GM18499 (cell line): Measurements from ENCODE around the gene ZNF32.
A peak's percentile ranks its signal among the peaks of the same experiment; 100 is the strongest.
"Not testable (repeated sequence)": the region's sequence is repeated elsewhere in the genome, so short reads cannot be mapped to it uniquely, and the experiment has no call there.

Source experiments
- ATAC-seq: cut with Tn5 transposase; IDR thresholded peaks from one replicate; pipeline ENCODE4 v1.9.1; 2021; ENCODE audit warnings: moderate number of reproducible peaks; ENCODE audit not compliant: insufficient read depth, unreplicated experiment

The ZNF32 gene

DNA sequence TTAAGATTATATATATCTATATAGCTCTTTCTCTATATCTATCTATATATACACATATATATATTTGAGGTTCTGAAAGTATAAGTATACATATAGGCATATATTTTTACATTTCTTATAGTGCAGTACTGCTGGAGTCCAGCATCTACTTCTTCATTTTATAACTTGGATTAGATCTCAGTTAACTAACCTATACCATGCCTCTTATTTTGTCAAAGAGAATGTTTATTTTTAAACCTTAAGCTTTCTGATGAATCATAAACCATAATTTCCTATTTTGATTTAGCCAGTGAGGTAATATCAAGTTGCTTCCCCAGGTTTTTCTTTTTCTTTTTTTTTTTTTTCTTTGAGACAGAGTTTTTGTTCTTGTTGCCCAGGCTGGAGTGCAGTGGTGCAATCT is 8.1 kb downstream of the ZNF32 start:
- no peak for ATAC-seq

DNA sequence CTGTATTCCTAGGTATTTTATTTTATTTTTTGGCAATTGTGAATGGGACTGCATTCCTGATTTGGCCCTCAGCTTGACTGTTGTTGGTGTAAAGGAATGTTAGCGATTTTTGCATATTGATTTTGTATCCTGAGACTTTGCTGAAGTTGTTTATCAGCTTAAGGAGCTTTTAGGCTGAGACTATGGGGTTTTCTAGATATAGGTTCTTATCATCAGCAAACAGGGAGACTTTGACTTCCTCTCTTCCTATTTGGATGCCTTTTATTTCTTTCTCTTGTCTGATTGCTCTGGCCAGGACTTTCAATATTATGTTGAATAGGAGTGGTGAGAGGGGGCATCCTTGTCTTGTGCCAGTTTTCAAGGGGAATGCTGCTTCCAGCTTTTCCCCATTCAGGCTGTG is 12.9 kb downstream of the ZNF32 start:
- ATAC-seq: not testable (repeated sequence)

- no peak for ATAC-seq
Measured at GRCh38 chr10:43628956-43629355, 19.7 kb downstream of the ZNF32 start.

DNA sequence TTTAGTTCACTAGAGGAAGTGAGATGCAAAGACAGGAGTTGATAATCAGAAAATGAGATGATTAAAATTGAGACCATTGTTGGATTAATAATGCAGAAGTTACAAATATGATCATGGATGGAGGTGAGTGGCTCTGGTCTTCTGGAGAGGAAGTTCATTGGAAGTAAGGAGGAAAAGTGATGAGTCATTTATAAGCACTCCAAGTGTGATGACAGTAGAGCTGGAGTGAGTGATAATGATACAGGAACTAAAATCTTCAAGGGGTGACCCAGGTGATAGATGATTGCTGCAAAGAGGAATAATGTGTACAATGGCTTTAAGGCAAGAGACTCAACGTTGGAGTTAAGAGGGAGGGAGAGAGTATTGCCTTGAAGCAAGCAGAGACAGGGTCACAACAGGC is 20.7 kb downstream of the ZNF32 start:
- no peak for ATAC-seq

DNA sequence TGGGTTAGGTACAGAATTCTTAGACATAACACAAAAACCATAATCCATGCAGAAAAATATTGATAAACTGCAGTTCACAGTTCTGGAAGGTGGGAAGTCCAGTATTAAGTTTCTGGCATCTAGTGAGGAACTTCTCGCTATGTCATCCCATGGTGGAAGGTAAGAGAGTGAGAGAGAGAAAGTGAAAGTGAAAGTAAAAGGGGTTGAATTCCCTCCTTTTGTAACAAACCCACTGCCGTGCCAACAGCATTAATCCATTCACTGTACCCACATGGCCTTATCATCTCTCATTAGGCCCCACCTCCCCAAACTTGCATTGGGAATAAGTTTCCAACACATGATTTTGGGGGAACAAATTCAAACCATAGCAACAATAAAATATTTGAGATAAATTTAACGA is 25.3 kb downstream of the ZNF32 start:
- ATAC-seq: no peak

DNA sequence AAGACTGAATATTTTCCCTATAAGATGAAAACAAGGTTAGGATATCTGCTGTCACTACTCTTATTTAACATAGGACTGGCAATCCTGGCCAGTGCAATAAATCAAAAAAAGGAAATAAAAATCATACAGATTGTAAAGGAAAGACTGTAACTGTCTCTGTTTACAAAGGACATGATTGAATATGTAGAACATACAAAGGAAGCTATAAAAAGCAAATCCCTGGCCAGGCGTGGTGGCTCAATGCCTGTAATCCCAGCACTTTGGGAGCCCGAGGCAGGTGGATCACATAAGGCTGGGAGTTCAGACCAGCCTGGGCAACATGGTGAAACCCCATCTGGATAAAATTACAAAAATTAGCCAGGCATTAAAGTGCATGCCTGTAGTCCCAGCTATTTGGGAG is 26.6 kb downstream of the ZNF32 start:
- ATAC-seq: no peak

- no peak for ATAC-seq
Measured at GRCh38 chr10:43619368-43619767, 29.3 kb downstream of the ZNF32 start.

DNA sequence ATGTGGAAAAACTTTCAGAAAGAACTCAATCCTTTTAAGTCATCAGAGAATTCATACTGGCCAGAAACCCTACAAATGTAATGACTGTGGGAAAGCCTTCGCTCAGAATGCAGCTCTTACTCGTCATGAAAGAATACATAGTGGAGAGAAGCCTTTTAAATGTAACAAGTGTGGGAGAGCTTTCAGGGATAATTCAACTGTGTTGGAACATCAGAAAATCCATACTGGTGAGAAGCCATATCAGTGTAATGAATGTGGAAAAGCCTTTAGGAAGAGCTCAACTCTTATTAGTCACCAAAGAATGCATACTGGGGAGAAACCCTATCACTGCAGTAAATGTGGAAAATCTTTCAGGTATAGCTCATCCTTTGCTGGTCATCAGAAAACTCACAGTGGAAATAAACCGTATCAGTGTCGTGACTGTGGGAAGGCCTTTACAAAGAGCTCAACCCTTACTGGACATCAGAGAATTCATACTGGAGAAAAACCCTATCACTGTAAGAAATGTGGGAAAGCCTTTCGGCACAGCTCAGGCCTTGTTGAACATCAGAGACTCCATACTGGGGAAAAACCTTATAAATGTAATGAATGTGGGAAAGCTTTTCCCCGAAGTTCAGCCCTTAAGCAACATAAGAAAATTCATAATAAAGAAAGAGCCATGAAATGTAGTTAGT is 31.8 kb downstream of the ZNF32 start:
- ATAC-seq: no peak

- ATAC-seq: no peak
Measured at GRCh38 chr10:43610636-43611035, 38.0 kb downstream of the ZNF32 start.

GRCh38 chr10:43607199-43607573 is 41.5 kb downstream of the ZNF32 start:
- ATAC-seq: no peak

GRCh38 chr10:43606323-43607198 is 42.1 kb downstream of the ZNF32 start, which contains the start of gene ZNF485:
Gene ZNF485, plus strand, starts transcription at chr10:43606438. Its CDS starts 613 bp downstream, at chr10:43607051.
- peak; percentile 87 for ATAC-seq

DNA sequence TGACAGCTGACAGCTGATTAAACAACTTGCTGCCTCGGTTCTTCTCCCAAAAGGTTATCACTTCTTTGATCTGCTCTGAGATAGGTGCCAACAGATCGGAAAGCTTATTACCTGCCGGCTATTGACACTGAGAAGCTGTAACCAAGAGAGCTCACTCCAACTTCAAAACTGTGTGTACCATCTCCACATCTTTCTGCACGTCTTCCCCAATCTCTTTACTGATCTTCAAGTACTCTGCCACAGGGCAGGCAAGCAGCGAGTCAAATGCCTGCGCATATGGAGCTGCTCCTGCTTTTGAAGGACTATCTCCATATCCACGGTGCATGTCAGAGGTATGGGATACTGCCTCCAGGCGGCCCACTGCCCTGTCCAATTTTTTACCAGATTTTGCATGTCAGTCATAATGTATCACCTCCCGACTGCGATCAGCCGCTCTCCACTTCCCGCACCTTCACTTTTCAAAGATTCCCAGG is 42.8 kb downstream of the ZNF32 start:
- ATAC-seq: no peak

- ATAC-seq: not testable (repeated sequence)
Measured at GRCh38 chr10:43601576-43601975, 47.1 kb downstream of the ZNF32 start.

- ATAC-seq: no peak
Measured at GRCh38 chr10:43599333-43599732, 49.3 kb downstream of the ZNF32 start.

GRCh38 chr10:43598446-43598845 is 50.2 kb downstream of the ZNF32 start:
- ATAC-seq: no peak

DNA sequence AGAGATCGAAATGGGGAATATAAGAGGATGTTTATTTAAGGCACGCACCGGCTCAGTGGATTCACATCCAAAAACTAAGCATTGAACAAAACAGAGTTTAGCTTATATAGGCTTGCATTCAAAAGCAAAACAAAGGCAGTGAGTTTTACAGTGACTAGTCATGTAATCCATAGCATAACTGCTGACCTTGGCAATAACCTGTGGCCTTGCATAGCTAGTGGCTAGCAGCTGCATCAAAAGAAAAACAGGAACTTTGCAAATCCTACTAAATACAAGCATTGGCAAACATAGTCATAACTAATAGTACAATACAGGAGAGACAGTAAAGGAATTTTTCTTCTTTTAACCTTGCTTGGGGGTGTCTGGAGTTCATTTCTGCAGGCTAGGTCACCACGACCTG is 52.1 kb downstream of the ZNF32 start:
- ATAC-seq: no peak

DNA sequence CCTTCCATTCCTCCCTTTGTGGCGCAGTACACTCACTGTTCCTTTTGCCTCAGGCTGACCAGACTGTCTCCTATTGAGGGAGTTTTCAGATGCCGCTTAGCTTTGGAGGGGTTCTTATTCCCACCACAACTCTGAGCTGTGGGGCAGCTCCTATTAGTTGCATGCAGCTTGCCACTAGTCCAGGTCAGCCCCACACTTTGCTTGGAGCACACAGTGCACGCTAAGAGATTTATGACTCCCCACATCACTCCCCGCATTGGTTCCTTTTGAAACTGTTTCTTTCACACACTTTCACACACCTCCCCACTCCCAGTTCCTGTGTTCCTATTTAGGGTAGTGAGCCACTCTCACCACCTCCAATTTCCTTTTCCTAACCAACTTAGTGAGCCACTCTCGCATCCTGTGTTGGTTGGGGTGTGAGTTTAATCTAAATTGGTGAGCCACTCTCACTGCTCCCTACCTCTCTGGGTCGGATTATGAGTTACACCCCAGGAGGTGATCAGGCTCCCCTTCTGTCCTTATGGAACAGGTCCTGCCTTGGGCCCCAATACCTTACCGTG is 52.9 kb downstream of the ZNF32 start:
- ATAC-seq: peak; percentile 48

GRCh38 chr10:43594944-43595589 is 53.6 kb downstream of the ZNF32 start:
- peak; percentile 95 for ATAC-seq
